GM12875 (cell line): ENCODE results near the gene ANKRD34C.

Experiments used
- H3K4me3 ChIP-seq: one replicate; pipeline ENCODE4 v1.5.1; 2011; ENCODE audit warnings: low read depth, low read length, control low read depth
- CTCF ChIP-seq: IDR thresholded peaks from 2 replicates; pipeline ENCODE4 v1.5.1; 2011; ENCODE audit warnings: low read depth, mild to moderate bottlenecking, control low read depth, inconsistent platforms, low read length, moderate library complexity, borderline replicate concordance; ENCODE audit not compliant: insufficient read depth

Gene ANKRD34C

DNA sequence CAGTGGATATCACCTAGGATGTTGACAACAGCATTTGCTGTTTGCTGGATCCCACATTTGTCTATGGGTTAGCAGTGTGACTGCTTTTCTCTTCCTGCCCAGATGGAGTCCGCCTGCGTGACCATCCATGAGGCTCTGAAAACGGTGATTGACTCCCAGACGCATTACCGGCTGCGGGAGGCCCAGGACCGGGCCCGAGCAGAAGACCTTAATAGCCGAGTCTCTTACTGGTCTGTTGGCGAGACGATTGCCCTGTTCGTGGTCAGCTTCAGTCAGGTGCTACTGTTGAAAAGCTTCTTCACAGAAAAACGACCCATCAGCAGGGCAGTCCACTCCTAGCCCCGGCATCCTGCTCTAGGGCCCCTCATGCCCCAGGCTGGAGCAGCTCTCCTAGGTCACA, 39.4 kb downstream of the ANKRD34C start:
- no peak for TF ChIP-seq CTCF
- H3K4me3 ChIP-seq = no peak overlapping the region

DNA sequence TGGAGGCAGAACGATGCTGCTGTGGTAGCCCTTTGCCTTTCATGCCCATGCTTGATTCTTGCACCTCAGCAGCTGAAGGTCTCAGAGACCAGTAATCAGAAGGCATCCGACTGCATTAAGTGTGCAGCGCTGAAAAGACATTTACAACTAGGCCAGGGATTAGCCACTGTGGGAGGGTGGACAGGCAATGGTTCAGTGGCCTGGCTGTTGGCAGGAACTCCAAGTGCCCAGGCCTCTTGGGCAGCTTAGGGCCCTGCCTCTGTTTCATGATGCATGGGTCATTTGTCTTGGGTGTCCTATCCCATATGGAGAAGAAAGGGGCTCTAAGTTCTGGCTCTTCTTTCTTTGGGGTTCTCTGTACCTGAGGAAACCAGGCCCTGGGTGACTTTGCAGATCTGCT, 39.8 kb downstream of the ANKRD34C start:
- no peak overlapping the region for H3K4me3 ChIP-seq
- TF ChIP-seq CTCF = no peak

- no peak for TF ChIP-seq CTCF
- no peak overlapping the region for H3K4me3 ChIP-seq
Measured at GRCh38 chr15:79322945-79323344, 40.4 kb downstream of the ANKRD34C start.

DNA sequence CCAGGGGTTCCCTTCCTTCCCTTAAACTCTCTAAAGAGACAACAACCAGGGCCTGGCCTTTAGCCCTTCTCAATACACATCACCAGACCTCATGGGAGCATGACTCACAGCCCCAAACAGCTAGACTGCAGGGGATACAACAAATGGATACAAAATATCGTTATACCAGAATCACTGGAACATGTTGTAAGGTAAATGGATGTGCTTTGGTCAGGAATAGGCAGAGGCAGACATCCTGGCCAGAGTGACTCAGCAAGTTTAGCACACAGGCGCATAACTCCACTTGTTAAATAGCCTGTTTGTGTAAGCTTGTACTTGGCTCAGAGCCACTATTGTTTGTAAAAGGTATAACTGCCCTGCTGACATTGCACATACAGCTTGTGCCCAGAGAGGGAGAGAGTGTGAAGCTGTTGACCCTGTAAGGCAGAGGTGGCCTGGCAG, 46.7 kb downstream of the ANKRD34C start:
- no peak overlapping the region for H3K4me3 ChIP-seq
- TF ChIP-seq CTCF = no peak
